HL-60/S4 (cell line): ENCODE measurements around the gene GUCY1A1.

Source experiments
- in situ Hi-C: fragments of 300-500 bp; cut with MboI; formaldehyde crosslinking; loops from 2 replicates; pipeline ENCODE4 v1.14.3; 2022; ENCODE audit warnings: low sequenced_read_pairs

Gene GUCY1A1

DNA sequence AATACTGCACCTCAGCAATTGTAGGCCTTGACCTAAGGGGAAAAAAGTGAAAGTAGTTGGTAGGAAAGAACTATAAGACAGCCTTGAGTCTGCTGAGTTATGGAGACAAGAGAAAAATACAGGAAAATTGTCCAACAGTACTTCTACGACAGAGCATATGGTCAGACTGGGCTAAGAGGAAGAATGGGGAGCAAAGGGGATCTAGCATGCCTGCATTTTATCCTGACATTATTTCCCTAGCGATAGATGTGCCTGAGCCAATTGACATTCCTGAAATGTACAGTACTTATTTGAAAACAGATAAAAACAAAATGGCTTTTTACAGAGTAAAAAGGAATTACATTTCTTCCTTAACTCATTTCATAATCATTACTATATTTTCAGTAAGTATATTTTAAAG, 22.2 kb downstream of the GUCY1A1 start:
- in situ Hi-C loops, result no loop called here

DNA sequence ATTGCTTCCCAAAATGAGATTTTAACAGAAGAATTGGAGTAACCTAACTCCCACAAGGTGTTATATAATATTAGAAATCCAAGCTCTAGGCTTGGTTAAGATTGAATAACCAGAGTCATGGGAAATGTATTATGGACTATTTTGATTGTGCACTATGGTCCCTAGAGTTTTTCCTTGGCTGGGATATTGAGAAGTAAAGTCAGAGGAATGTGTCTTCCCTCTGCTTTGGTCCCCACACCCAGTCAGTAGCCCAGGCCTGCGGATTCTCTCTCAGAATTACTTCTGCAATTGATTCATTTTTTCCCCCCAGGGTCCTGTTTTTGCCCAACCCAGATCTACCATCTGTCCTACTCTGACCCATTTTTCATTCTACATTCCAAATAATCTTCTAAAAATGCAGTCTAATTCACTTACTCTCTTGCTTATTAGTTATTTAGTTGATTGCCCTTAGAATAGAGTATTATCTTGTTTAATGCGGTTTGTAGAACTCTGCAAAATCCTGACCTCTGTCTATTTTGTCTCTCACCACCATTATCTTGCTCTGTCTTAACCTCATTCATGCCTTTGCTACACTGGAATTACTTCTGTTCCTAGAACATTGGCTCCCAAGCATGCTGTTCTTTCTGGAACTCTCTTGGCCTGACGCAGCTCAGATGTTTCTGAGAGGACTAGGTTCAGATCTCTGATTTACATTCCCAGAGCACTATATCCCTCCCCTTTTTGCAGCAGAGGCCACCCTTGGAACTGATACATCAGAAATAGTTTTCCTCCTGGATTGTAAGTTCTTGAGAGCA, 23.6 kb downstream of the GUCY1A1 start:
- in situ Hi-C loops, result no loop called here

DNA sequence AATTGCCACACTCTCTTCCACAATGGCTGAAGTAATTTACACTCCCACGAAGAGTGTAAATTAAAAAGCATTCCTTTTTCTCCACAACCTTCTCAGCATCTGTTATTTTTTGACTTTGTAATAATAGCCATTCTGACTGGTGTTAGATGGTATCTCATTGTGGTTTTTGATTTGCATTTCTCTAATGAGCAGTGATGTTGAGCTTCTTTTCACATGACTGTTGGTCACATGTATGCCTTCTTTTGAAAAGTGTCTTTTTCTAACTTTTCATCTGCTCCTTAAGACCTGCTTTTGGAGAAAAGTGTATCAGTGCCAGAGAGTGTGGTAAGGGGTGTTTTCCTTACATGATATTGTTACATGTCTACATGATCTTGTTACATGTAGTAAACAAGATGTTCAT, 25.7 kb downstream of the GUCY1A1 start:
- in situ Hi-C loops, result no loop called here

DNA sequence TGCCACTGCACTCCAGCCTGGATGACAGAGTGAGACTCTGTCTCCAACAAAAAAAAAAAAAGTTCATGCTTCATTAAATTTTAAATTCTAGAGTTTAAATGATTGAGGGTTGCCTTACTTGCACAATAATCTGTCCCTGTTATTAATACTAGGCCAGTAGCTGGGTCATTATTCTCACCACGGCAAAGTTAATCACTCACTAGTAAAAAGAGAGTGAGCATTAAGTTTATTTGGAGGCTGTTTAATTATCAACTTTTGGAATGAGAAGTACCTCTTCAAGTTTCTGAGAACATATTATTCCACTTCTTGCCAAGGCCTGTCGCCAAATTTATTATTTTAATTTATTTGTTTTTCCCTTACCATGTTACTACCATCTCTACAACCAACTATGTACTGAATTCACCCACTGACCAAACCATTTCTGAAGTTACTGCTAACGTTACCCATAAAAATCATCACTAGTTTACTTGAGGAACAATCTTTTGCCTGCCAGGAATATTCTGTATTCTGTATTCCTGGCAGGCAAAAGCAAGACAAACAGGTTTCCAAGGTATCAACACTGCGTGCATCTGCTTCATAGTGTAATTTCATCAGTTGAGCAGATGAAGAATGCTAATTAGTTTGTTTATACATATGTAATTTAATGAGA, 26.5 kb downstream of the GUCY1A1 start:
- in situ Hi-C loops, result no loop called here

DNA sequence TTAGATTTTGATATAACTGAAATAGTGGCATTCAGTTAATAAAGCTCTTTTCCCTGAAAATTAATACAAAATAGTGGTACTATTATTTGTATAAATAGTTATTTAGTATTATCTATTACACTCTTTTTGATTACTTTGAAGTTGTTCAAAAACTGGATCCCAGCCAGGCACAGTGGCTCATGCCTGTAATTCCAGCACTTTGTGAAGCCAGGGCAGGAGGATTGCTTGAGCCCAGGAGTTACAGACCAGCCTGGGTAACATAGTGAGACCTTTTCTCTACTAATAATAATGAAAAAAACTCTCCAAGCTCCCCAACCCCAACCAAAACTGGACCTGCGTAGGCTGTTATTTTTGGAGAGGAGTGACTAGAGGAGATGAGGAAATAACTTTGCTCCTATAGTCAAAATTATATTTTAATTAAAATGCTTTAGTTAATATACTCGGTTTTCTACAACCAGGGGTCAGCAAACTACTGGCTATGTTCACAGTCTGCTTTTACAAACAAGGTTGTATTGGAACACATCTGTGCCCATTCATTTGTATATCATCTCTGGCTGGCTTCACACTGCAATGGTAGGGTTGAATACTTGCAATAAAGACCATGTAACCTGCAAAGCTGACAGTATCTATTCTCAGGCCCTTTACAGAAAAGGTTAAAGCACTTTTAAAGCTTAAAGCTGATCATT, 27.6 kb downstream of the GUCY1A1 start:
- in situ Hi-C loops, result no loop called here

DNA sequence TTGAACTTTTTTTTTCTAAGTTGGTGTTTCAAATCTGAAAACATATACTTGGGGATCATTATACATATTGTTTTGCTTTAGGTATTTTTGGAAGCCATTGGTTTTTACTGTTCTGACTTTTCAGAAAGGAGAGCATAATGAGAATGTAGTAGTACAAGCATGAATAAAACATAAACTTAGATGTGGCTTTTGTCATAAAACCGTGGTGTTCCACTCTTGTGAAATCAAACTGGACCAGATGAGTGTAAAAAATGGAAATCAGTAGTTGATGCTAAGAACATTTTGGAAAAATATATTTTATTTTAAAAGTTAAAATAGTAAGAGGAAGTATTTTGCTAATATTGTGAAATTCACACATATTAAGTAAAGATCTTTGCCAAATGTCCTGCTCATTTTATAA, 29.6 kb downstream of the GUCY1A1 start:
- in situ Hi-C loops, result no loop called here

DNA sequence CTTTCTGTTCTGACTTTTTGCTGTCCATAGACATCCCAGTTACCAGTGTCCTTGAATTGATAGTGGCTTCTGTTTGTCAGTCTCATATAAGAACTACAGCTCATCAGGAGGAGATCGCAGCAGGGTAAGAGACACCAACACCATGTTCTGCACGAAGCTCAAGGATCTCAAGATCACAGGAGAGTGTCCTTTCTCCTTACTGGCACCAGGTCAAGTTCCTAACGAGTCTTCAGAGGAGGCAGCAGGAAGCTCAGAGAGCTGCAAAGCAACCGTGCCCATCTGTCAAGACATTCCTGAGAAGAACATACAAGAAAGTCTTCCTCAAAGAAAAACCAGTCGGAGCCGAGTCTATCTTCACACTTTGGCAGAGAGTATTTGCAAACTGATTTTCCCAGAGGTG, 30.1 kb downstream of the GUCY1A1 start:
- in situ Hi-C loops, result no loop called here

DNA sequence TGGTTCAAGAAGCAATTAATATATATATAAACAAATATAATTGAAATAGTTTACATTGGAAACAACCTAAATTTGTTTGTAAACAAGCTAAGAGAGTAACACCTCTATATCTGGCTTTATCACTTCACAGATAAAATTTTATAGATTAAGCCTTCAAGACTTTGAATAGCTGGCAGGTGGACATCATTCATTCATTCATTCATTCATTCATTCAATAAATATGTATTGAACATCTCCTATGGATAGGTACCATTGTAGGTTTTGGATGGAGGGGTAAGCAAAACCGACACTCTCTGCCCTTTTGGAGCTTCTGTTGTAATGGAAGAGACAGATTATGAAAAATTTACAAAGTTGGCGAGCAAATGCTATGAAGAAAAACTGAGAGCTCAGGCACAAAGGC, 35.2 kb downstream of the GUCY1A1 start:
- in situ Hi-C loops, result no loop called here

DNA sequence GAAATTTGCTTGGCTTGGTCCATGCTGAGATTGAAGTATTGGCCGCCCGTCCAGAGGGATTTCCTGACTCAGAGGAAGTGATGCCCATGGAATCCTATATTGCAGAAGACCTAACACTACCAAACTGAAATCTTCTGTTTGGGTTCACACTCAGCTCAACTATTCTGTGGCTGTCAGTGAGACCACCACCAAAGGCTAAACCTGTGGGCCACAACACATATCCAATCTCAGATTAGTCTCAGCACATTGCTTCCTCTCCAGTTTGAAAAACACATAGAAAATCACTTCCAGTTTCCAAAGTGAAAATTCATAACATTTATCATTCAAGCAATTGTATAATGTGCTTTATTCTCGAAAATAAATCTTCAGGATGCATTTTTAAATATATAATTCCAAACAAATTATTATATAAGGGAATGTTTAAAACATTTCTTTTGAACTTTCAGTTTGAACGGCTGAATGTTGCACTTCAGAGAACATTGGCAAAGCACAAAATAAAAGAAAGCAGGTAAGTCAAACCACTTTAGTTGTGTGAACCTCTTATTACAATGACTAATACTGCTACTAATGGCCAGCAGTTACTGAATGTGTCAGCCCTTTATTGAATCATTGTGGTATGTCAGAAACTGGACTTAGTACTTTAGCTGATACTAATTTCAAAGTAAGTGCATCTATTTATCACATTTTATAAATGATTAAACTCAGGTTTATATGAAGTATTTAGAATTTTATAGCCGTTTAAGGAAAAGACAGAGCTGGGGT, 37.0 kb downstream of the GUCY1A1 start:
- in situ Hi-C loops, result no loop called here

DNA sequence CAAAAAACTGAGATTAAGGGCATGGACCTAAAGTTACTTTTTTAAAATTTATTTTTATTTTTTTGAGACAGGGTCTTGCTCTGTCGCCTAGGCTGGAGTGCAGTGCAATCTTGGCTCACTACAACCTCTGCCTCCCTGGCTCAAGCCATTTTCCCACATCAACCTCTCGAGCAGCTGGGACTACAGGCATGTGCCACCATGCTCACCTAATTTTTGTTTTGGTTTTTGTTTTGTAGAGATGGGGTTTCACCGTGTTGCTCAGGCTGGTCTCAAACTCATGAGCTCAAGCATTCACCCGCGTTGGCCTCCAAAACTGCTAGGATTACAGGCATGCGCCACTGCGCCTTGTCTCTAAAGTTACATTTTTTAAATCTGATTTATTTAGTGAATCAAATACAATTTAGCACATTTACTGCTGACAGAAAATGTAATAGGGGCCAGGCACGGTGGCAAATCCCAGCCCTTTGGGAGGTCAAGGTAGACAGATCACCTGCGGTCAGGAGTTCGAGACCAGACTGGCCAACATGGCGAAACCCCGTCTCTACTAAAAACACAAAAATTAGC, 38.3 kb downstream of the GUCY1A1 start:
- in situ Hi-C loops, result no loop called here

DNA sequence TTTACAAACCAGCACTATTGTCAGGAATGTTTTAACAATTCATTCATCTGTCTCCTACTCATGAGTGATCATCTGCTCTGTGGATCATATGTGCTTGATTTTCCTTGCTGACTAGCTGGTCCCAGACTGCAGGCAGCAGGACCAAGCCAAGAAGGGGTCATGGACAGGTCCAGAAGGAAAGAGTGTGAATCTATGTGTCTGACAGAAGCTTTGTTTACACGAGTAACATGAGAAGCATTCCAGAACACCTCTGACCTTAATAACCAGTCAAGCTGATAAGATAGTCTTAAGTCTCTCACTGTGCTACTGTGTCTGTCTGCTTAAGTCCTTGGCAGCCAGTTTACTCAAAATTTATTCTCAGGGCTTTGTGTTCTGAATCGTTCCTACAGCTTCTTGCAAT, 39.0 kb downstream of the GUCY1A1 start:
- in situ Hi-C loops, result no loop called here

DNA sequence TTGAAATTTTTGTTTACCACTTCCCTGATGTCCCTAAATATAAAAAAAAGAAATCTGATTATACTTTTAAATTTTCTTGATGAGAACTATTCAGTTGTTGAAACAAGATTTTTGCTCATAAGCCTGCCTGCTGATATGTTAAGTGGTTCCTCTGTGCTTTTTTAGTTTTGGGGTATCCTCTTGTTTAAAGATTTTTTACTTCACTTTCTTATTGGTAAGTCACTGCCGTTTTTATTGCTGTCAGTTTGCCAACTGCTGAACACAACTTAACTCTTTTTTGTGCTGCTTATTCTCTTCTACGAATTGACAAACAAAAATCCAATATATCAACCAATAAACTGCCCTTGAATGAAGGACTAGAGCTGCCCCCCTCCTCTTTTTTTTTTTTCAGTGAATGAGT, 39.5 kb downstream of the GUCY1A1 start:
- in situ Hi-C loops, result no loop called here

DNA sequence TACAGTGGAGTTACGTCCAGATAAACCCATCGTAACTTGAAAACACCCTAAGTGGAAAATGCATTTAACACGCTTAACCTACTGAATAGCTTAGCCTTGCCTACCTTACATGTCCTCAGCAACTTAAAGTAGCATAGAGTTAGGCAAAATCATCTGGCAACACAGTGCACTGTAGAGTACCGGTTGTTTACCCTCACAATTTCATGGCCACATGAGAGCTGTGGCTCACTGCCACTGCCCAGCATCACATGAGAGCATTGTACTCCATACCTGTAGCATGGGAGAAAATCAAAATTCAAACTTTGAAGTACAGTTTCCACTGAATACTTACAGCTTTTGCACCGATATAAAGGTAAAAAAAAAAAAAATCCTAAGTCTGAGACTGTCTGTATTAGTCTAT, 40.6 kb downstream of the GUCY1A1 start:
- in situ Hi-C loops, result no loop called here

DNA sequence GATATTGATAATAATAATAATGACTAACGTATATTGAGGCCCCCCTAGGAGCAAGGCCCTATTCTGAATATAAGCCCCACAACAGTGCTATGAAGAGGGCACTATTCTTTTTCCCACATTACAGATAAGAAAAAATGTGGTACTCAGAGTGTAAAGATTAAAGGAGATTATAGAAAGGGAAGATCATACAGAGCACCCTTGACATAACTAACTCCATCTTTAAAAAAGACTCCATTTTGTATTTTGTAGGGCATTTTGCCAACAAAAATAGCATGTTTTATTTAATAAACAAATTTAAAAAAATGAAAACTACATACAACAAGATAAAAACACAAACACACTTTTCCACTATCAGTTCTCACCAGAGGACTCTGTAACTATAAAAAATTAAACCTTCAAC, 42.1 kb downstream of the GUCY1A1 start:
- in situ Hi-C loops, result no loop called here

DNA sequence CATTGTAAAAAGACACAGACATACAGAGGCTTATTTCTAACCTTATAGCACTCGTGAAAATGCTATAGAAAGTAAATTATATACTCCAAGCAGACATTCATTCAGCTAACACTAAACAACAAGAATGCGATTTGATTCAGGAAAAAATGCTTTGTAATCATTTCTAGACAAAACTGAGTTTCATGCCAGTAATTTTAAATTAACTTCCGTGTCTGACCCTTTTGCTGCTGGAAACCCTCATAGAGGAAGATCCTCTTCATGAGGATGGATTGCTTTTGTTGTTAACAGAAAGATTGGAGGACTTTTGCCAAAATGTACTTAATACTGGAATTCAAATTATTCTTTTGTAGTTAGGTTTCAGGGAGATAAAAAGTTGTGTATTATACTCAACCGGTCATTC, 43.3 kb downstream of the GUCY1A1 start:
- in situ Hi-C loops, result no loop called here

DNA sequence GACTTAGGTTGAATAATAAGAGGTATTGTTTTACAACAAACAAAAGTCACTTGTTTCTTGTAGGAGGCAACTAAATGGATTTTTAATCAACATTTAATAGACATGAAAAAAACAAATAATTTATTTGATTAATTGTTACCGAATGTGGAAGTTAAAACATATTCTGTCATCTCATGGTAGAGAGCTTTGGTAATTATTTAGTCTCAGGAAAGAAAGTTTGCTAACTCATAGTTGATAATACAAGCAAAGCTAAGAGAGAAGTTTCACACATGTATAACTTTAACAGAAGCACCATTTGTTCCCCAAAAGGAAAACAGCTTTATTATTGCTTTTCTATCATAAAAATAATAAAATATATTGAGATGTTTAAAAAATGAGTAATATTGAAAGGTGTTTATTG, 44.9 kb downstream of the GUCY1A1 start:
- in situ Hi-C loops, result no loop called here

DNA sequence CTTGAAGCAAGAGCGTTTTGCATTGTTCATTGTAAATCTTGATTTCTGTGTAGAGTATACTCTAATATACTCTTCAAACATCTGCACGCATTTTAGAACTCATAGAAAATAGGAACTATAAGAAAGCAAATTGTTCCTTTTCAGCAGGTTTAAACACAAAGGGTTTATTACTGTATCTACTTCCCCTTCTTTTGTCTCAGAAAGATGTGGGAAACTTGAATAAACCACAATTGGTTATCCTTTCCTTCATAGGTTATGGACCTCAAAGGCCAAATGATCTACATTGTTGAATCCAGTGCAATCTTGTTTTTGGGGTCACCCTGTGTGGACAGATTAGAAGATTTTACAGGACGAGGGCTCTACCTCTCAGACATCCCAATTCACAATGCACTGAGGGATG, 46.2 kb downstream of the GUCY1A1 start:
- in situ Hi-C loops, result no loop called here

DNA sequence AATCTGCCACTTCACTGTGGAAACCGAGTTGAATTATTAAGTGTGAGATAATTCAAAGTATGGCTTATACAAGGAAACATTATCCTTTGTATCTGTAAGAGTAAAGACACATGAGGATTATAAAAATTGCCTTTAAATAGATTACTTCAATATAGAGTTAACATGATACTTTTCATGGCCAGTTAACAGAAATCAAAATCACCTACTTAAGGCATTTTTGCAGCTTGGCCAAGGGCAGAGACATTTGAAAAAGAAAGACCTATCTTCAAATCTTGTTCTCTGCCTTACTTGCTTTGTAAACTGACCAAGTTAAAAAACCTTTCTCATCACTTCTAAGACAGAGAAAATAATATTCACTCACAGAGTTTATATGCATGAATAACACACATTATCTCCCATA, 47.3 kb downstream of the GUCY1A1 start:
- in situ Hi-C loops, result no loop called here

DNA sequence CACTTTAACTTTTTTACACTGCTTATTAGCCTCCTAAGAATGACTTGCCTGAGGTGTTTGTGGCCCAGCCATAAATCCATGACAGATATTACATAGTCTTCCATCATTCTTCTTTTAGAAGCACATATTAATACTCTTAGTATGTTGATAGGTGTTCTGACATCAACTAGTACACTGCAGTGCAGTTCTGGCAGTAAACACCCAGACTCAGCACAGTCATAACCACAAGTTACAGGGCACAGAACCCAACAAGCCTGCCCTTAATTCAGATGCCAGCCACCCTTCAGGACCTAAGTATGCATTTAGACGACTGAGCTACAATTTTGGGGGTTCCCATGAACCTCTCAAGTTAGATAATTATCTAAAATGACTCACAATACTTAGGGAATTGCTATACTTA, 55.7 kb downstream of the GUCY1A1 start:
- in situ Hi-C loops, result no loop called here

DNA sequence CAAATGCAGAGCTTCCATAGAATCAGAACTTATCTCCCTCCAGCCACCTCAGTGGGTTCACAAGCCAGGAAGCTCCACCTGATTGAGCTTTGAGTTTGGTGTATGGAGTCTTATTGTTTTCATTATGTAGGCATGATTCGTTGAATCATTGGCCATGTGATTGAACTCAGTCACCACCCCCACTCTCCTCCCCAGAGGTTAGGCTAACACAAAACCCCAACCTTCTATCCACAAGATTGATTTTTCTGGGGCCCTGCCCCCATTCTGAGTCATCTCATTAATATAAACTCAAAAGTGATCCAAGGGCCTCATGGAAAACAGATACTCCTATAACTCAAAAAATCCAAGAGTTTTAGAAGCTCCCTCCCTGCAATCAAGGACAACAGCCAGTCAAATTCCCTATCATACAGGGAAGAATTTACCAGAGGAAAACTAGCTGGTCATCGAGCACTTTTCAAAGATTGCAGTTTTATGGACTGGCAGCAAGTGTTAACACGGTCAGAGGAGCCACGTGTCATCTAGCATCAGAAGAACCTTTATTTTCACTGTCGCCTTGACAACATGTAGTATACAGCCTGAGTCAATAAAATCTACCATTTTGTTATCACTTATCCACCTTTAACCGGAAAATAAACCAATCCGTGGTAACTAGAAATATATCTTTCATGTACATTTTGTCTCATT, 56.3 kb downstream of the GUCY1A1 start:
- in situ Hi-C loops, result no loop called here

DNA sequence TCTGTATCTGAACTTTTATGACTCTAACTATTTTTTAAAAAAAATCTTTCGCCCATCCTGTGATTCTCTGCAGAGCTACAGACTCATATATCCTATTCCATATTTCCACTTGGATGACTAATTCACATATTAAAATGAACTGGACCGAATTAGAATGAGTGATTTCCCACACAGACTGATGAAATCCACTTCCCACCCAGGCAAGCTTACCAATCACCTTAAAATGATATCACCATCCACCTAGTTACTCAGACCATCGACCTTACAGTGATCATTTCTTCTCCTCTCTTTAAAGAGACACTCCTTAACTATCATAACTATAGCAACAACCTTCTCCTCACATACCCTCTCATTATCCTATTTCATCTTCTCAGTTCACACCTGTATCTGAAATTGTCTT, 58.1 kb downstream of the GUCY1A1 start:
- in situ Hi-C loops, result no loop called here
